Lower leg skin (tissue), 3 donors: ENCODE measurements around the gene PKDCC.

ENCODE experiments used
- POLR2A ChIP-seq, 2 donors: fragments of 450-650 bp; IDR thresholded peaks; one replicate each; pipeline ENCODE4 v1.6.1; 2016 to 2017; ENCODE audit warnings: antibody characterized with exemption in 2 of 2, mild to moderate bottlenecking in 1 of 2, moderate library complexity in 1 of 2
- TF ChIP-seq, protein P1 (sequence below), 3 donors: fragments of 450-650 bp; IDR thresholded peaks; one replicate each; pipeline ENCODE4 v1.5.1; 2016; ENCODE audit warnings: antibody characterized with exemption in 3 of 3, mild to moderate bottlenecking in 3 of 3, moderate library complexity in 2 of 3

DNA sequence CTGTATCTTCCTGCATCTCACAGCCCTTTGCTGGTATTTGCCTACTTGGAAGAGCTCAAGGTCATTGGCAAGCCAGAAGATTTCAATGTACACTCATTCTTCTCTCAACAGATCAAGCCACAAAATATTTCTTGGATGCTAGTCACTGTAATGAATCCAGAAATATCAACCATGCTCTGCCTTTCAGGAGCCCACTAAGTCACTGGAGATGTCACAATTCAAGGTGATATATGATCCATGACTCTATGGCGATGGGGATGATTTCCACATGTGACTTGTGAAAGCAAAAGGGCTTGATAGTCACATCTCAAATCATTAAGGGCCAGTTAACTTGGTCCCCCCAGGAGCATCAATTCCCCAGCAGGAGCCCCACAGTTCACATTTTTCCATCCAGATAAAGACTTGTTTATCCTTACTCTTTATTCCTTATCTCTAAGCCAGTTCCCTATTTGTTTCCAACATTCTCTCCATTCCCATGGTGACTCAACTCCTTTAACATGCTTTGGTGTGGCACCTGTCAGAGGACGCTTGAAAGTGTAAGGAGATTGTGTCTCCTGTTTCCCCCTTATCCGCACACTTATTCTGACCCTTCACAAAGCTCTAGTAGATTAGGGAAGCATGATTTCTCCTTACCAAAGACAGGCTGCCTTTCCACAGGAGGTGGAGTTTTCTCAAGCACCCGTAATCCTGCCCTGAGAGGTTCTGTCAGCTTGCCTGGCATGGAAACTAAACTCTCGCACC lies 15.8 kb downstream of the PKDCC start:
- TF ChIP-seq, protein P1, sequence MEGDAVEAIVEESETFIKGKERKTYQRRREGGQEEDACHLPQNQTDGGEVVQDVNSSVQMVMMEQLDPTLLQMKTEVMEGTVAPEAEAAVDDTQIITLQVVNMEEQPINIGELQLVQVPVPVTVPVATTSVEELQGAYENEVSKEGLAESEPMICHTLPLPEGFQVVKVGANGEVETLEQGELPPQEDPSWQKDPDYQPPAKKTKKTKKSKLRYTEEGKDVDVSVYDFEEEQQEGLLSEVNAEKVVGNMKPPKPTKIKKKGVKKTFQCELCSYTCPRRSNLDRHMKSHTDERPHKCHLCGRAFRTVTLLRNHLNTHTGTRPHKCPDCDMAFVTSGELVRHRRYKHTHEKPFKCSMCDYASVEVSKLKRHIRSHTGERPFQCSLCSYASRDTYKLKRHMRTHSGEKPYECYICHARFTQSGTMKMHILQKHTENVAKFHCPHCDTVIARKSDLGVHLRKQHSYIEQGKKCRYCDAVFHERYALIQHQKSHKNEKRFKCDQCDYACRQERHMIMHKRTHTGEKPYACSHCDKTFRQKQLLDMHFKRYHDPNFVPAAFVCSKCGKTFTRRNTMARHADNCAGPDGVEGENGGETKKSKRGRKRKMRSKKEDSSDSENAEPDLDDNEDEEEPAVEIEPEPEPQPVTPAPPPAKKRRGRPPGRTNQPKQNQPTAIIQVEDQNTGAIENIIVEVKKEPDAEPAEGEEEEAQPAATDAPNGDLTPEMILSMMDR (IDR thresholded peaks at IDR 0.05): no peak
- no peak for TF ChIP-seq POLR2A (IDR thresholded peaks at IDR 0.05)
